Right lobe of liver (tissue), 4 donors: ENCODE results near the gene OR7G1.

Experiments
- POLR2A ChIP-seq: fragments of 450-650 bp; IDR thresholded peaks from one replicate; pipeline ENCODE4 v1.6.1; 2017; ENCODE audit warnings: antibody characterized with exemption, mild to moderate bottlenecking
- TF ChIP-seq, protein P1 (sequence below), 4 donors: fragments of 200-600 bp in 3 of 4; fragments of 450-650 bp in 1 of 4; IDR thresholded peaks; one replicate each; pipeline versions ENCODE4 v1.5.1 to v1.8.0; 2016 to 2022; ENCODE audit warnings: antibody characterized with exemption in 4 of 4, mild to moderate bottlenecking in 2 of 4
- donor health status: DM: no; HTN: no; CAD: no.
- donor health status: DM: no; HTN: no; CAD: no.
- donor health status: DM: no; HTN: yes; CAD: no.

GRCh38 chr19:9161427-9161826 is 45.9 kb upstream of the OR7G1 start:
- TF ChIP-seq, protein P1, sequence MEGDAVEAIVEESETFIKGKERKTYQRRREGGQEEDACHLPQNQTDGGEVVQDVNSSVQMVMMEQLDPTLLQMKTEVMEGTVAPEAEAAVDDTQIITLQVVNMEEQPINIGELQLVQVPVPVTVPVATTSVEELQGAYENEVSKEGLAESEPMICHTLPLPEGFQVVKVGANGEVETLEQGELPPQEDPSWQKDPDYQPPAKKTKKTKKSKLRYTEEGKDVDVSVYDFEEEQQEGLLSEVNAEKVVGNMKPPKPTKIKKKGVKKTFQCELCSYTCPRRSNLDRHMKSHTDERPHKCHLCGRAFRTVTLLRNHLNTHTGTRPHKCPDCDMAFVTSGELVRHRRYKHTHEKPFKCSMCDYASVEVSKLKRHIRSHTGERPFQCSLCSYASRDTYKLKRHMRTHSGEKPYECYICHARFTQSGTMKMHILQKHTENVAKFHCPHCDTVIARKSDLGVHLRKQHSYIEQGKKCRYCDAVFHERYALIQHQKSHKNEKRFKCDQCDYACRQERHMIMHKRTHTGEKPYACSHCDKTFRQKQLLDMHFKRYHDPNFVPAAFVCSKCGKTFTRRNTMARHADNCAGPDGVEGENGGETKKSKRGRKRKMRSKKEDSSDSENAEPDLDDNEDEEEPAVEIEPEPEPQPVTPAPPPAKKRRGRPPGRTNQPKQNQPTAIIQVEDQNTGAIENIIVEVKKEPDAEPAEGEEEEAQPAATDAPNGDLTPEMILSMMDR (IDR thresholded peaks at IDR 0.05): no peak
- no peak for TF ChIP-seq POLR2A
